Gastrocnemius medialis (tissue), 4 donors: ENCODE measurements around the gene MTARC2. TPM values are rescaled to one million over a fixed set of nuclear protein-coding genes. Genes with fewer than 3 reads are reported as not detected.

ENCODE experiments used
- ATAC-seq, 2 donors: fragments of 150-250 bp; one replicate each; pipeline ENCODE4 v1.9.1; 2016
- DNase-seq, 2 donors: peaks; one replicate each; pipeline ENCODE4 v3.0.0-alpha.2; 2019
- H3K27ac ChIP-seq, 4 donors: fragments of 200-600 bp; sonication (generic); 1 replicate in 1 of 4; 2 replicates in 3 of 4; pipeline ENCODE4 v1.5.1; 2016 to 2018; ENCODE audit warnings: mild to moderate bottlenecking in 2 of 4, moderate library complexity in 1 of 4
- H3K27me3 ChIP-seq, 3 donors: fragments of 200-600 bp; sonication (generic) in 2 of 3; 1 replicate in 1 of 3; 2 replicates in 2 of 3; pipeline versions ENCODE4 v1.5.1 to v1.6.0; 2016 to 2019; ENCODE audit warnings: mild to moderate bottlenecking in 1 of 3, moderate library complexity in 1 of 3
- H3K36me3 ChIP-seq, 2 donors: fragments of 200-600 bp; sonication (generic) in 1 of 2; one replicate each; pipeline ENCODE4 v1.5.1; 2017 to 2018
- H3K4me1 ChIP-seq, 2 donors: fragments of 200-600 bp; sonication (generic) in 1 of 2; one replicate each; pipeline ENCODE4 v1.5.1; 2016 to 2017; ENCODE audit warnings: mild to moderate bottlenecking in 2 of 2
- H3K4me3 ChIP-seq, 4 donors: fragments of 200-600 bp; sonication (generic) in 3 of 4; 1 replicate in 1 of 4; 2 replicates in 3 of 4; pipeline ENCODE4 v1.5.1; 2016 to 2019; ENCODE audit warnings: mild to moderate bottlenecking in 2 of 4
- H3K9me3 ChIP-seq, 3 donors: fragments of 200-600 bp; sonication (generic) in 2 of 3; 1 replicate in 1 of 3; 2 replicates in 2 of 3; pipeline ENCODE4 v1.5.1; 2016 to 2019
- CTCF ChIP-seq, 5 experiments: fragments of 450-650 bp in 3 of 5; fragments of 200-600 bp in 2 of 5; sonication (generic) in 2 of 5; IDR thresholded peaks in 4 of 5; conservative IDR thresholded peaks in 1 of 5; 1 replicate in 4 of 5; 2 replicates in 1 of 5; pipeline ENCODE4 v1.5.1; 2016 to 2019; ENCODE audit warnings: antibody characterized with exemption in 5 of 5, mild to moderate bottlenecking in 3 of 5, moderate library complexity in 3 of 5
- POLR2A ChIP-seq, 2 donors: fragments of 450-650 bp; IDR thresholded peaks; one replicate each; pipeline ENCODE4 v1.6.1; 2017; ENCODE audit warnings: antibody characterized with exemption in 2 of 2, mild to moderate bottlenecking in 2 of 2, moderate library complexity in 2 of 2
- in situ Hi-C, 4 donors: fragments of 200-750 bp; cut with MboI; loops; one replicate each; pipeline versions ENCODE4 v1.15.0 to v1.8.0; 2017; ENCODE audit warnings: low sequenced_read_pairs in 4 of 4
- intact Hi-C: fragments of 100-400 bp; cut with DNase I; formaldehyde crosslinking; loops from one replicate; pipeline ENCODE4 v1.15.1; 2023; ENCODE audit warnings: low total_unique reads
- total RNA-seq, 4 donors: library from RNA; depleted of rRNA; stranded (reverse); fragments of >200 nt; gene quantifications; one replicate each; pipeline versions ENCODE4 v1.1.0 to v1.2.3, GENCODE V29; 2016

The MTARC2 gene
- 10 to 100 TPM in 1 of 4 donors, 1 to 10 TPM in 3; 5.8 to 12.0 (median 7.3) TPM for total RNA-seq

DNA sequence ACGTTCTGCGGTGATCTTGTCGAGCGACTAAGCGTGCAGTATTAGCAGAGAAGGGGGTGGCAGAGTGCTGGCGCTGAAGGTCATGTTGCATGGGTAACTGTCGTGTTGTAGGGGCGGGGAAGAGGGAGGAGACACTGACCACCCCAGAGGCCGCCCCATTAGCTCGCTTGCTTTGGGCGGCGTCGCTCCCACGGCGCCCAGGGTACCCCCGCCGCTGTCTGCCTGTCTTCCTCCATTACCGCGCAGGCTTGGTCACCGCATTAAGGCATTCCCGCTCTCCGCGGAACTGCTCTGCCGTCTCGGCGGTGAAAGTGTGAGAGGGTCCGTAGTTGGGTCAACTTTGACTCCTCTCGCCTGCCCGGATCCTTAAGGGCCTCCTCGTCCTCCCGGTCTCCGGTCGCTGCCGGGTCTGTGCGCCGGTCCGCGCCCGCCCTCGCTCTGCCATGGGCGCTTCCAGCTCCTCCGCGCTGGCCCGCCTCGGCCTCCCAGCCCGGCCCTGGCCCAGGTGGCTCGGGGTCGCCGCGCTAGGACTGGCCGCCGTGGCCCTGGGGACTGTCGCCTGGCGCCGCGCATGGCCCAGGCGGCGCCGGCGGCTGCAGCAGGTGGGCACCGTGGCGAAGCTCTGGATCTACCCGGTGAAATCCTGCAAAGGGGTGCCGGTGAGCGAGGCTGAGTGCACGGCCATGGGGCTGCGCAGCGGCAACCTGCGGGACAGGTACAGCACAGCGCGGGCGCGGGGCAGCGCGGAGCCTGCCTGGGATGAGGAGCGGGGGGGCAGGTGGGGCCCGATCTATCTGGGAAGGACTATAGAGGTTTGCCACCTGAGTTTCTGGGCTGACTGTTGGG lies at the start of gene MTARC2:
TSS of gene MTARC2 (plus strand) at position 234 of the 846 bp plus-strand sequence. CDS start at position 444, 210 bp downstream.
- peak; percentile 72 to 85 for TF ChIP-seq POLR2A (IDR thresholded peaks at IDR 0.05)
- peak in 1 of 5 experiments; percentile 15 for TF ChIP-seq CTCF (IDR thresholded peaks at IDR 0.05 in 4 of 5, conservative IDR thresholded peaks at IDR 0.05 in 1 of 5)
- Histone ChIP-seq H3K9me3 (no peaks in the 10 kb centered on the region), H3K27ac (peak within 1 kb of the TSS; percentile 83 to 93 (median 84)), H3K27me3 (no peaks in the 10 kb centered on the region), H3K4me3 (peak within 1 kb of the TSS; percentile 71 to 93 (median 77)), H3K4me1 (peaks cover 34 to 44% of the 10 kb centered on the region in 2 donors), H3K36me3 (no peaks in the 10 kb centered on the region)
- ATAC-seq: peak; percentile 89 to 92
- peak; percentile 73 to 84 for DNase-seq
- intact Hi-C loops (no loop called here), in situ Hi-C loops (loop anchor here in 1 of 4 donors (25.0 kb wide), 1 partner anchor 461 kb away; no protein-coding TSS in a partner anchor)

DNA sequence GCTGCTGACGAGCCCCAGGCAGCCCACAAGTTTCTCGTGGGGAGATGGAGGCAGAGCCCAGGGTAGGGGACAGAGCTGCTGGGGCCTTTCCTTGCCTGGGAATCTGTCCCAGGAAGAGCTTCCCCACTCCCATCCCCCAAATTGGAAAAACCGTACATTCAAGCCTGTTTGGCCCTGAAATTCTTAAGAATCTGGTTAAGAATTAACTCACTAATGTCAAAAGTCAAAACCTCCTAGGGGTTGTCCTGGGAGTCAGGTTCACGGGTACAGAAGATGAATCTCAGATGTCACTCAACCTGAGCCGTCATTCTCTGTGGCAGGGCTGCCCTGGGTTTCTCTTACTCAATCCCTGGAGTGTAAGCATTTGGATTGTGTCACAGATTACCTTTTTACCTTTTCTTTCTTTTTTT lies 49.5 kb upstream of the MTARC2 start:
- no peaks in the 10 kb centered on the region for H3K27me3 ChIP-seq
- DNase-seq: no peak
- H3K4me1 ChIP-seq: peaks cover 0 to 4% of the 10 kb centered on the region in 2 donors
- intact Hi-C loops (loop anchor here (10.0 kb wide), 1 partner anchor 424 kb away; the partner anchor contains the start of gene RAB3GAP2), in situ Hi-C loops (no loop called here)
- no peak overlapping the region for H3K4me3 ChIP-seq
- H3K36me3 ChIP-seq: no peaks in the 10 kb centered on the region
- TF ChIP-seq CTCF (IDR thresholded peaks at IDR 0.05 in 4 of 5, conservative IDR thresholded peaks at IDR 0.05 in 1 of 5) (no peak), POLR2A (IDR thresholded peaks at IDR 0.05) (no peak)
- H3K27ac ChIP-seq: no peak overlapping the region
- no peaks in the 10 kb centered on the region for H3K9me3 ChIP-seq
- no peak for ATAC-seq

GRCh38 chr1:220699044-220699443 lies 49.1 kb upstream of the MTARC2 start:
- no peak overlapping the region for H3K27ac ChIP-seq
- DNase-seq (no peak), ATAC-seq (no peak)
- intact Hi-C loops (loop anchor here (10.0 kb wide), 1 partner anchor 424 kb away; the partner anchor contains the start of gene RAB3GAP2), in situ Hi-C loops (no loop called here)
- no peak for TF ChIP-seq POLR2A (IDR thresholded peaks at IDR 0.05)
- TF ChIP-seq CTCF (IDR thresholded peaks at IDR 0.05 in 4 of 5, conservative IDR thresholded peaks at IDR 0.05 in 1 of 5): no peak
- H3K36me3 ChIP-seq: no peaks in the 10 kb centered on the region
- H3K4me1 ChIP-seq: peaks cover 0 to 4% of the 10 kb centered on the region in 2 donors
- no peaks in the 10 kb centered on the region for H3K27me3 ChIP-seq
- H3K9me3 ChIP-seq: no peaks in the 10 kb centered on the region
- H3K4me3 ChIP-seq: no peak overlapping the region

- TF ChIP-seq CTCF (IDR thresholded peaks at IDR 0.05 in 4 of 5, conservative IDR thresholded peaks at IDR 0.05 in 1 of 5) (no peak), POLR2A (IDR thresholded peaks at IDR 0.05) (no peak)
Measured at GRCh38 chr1:220700556-220701179, 47.5 kb upstream of the MTARC2 start.

More at GRCh38 chr1:220700556-220701179, 47.5 kb upstream of the MTARC2 start:
- Histone ChIP-seq H3K36me3 (no peaks in the 10 kb centered on the region), H3K4me3 (no peak overlapping the region), H3K27me3 (no peaks in the 10 kb centered on the region), H3K27ac (no peak overlapping the region), H3K4me1 (peaks cover 0 to 4% of the 10 kb centered on the region in 2 donors), H3K9me3 (no peaks in the 10 kb centered on the region)
- in situ Hi-C loops: no loop called here
- intact Hi-C loops: no loop called here
- DNase-seq: no peak
- peak in 1 of 2 donors; percentile 49 for ATAC-seq
